ENCODE measurements around the gene KLHL10. TPM values are rescaled to one million over a fixed set of nuclear protein-coding genes. Genes with fewer than 3 reads are reported as not detected.

The KLHL10 gene
- total RNA-seq, 4 donors from 2014 or later = 0.70 to 1.2 TPM; not detected in 2

- Histone ChIP-seq H3K36me3 (no peaks in the 10 kb centered on the region), H3K27me3 (no peaks in the 10 kb centered on the region), H3K4me1 (no peaks in the 10 kb centered on the region), H3K27ac (no peak overlapping the region), H3K9me3 (no peaks in the 10 kb centered on the region), H3K4me3 (no peak overlapping the region)
- no peak for TF ChIP-seq POLR2A (IDR thresholded peaks at IDR 0.05)
- TF ChIP-seq, protein P1, sequence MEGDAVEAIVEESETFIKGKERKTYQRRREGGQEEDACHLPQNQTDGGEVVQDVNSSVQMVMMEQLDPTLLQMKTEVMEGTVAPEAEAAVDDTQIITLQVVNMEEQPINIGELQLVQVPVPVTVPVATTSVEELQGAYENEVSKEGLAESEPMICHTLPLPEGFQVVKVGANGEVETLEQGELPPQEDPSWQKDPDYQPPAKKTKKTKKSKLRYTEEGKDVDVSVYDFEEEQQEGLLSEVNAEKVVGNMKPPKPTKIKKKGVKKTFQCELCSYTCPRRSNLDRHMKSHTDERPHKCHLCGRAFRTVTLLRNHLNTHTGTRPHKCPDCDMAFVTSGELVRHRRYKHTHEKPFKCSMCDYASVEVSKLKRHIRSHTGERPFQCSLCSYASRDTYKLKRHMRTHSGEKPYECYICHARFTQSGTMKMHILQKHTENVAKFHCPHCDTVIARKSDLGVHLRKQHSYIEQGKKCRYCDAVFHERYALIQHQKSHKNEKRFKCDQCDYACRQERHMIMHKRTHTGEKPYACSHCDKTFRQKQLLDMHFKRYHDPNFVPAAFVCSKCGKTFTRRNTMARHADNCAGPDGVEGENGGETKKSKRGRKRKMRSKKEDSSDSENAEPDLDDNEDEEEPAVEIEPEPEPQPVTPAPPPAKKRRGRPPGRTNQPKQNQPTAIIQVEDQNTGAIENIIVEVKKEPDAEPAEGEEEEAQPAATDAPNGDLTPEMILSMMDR (IDR thresholded peaks at IDR 0.05) = no peak
- intact Hi-C loops (cut with DNase I; ENCODE audit: low total_unique reads) = no loop called here
- no peak for DNase-seq
Measured at GRCh38 chr17:41882756-41883155, 45.1 kb downstream of the KLHL10 start.

DNA sequence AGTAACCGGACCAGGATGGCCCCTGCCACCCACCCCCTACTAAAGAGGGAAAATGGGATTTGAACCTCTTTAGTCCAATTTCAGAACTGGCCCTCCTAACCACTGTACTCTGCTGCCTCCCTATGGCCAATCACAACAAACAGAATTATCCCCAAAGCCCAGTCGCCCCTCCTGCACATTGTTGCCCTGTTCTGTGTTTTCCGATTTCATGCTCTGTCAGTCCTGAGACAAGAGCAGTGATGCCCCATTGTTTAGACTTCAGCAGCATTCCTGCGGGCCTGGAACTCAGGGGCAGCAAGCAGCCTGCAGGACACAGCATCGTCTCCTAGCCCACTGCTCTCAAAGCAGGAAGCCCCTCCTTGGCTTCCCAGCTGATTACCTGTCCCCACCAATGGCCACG is 48.1 kb downstream of the KLHL10 start:
- no peaks in the 10 kb centered on the region for H3K4me1 ChIP-seq
- intact Hi-C loops (cut with DNase I; ENCODE audit: low total_unique reads) = no loop called here
- no peaks in the 10 kb centered on the region for H3K27me3 ChIP-seq
- no peak overlapping the region for H3K4me3 ChIP-seq
- DNase-seq = no peak
- H3K36me3 ChIP-seq = no peaks in the 10 kb centered on the region
- no peak for TF ChIP-seq POLR2A (IDR thresholded peaks at IDR 0.05)
- TF ChIP-seq, protein P1 (IDR thresholded peaks at IDR 0.05) = peak in 1 of 4 experiments; percentile 16
- H3K9me3 ChIP-seq = no peaks in the 10 kb centered on the region
- no peak overlapping the region for H3K27ac ChIP-seq

DNA sequence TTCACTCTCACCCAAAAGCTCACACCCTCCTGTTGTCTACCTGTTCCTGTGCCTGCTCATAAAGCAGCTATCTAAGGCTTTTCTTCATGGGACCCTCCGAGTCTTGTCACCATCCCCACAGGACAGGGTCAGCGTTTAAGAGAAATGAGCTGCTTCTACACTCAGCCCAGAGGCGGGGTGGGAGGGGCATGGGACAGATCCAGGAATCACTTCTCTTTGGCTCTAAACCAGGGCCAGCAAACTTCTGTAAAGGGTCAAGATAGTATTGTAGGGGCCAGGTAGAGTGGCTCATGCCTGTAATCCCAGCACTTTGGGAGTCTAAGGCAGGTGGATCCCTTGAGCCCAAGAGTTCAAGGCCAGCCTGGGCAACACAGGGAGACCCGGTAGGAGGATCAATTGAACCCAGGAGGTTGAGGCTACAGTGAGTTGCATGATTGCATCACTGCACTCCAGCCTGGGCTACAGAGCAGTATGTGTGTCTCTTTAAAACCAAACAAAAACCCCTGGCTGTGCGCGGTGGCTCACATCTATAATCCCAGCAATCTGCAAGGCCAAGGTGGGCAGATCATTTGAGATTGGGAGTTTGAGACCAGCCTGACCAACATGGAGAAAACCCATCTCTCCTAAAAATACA is 50.8 kb downstream of the KLHL10 start:
- TF ChIP-seq, protein P1 (IDR thresholded peaks at IDR 0.05) = no peak
- TF ChIP-seq POLR2A (IDR thresholded peaks at IDR 0.05) = no peak
- Histone ChIP-seq H3K9me3 (no peaks in the 10 kb centered on the region), H3K36me3 (no peaks in the 10 kb centered on the region), H3K4me1 (no peaks in the 10 kb centered on the region), H3K27me3 (no peaks in the 10 kb centered on the region), H3K4me3 (no peak overlapping the region), H3K27ac (no peak overlapping the region)
- DNase-seq = no peak
- intact Hi-C loops (cut with DNase I; ENCODE audit: low total_unique reads) = no loop called here

DNA sequence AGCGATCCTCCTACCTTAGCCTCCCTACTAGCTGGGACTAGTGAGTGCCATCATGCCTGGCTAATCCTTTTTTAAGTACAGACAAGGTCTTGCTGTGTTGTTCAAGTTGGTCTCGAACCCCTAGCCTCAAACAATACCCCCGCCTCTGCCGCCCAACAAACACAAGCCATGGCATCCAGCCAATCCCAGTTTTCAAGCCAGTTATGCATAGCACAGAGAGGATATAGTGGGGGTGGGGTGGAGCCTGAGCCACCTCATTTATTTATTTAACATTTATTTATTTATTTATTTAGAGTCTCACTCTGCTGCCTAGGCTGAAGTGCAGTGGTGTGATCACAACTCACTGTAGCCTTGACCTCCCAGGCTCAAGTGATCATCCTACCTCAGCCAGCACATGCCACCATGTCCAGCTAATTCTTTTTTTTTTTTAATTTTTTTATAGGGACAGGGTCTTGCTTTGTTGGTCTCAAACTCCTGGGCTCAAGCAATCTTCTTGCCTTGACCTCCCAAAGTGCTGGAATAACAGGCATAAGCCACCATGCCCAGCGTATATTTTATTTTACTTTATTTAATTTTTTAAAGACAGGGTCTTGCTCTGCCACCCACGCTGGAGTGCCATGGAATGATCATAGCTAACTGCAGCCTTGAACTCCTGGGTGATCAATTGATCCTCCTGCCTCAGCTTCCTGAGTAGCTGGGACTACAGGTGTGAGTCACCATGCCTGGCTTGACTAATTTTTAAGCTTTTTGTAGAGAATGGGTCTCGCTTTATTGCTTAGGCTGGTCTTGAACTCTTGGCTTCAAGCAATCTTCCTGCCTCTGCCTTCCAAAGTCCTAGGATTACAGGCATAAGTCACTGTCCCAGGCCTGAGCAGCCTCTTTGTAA is 53.8 kb downstream of the KLHL10 start:
- no peak overlapping the region for H3K27ac ChIP-seq
- H3K4me3 ChIP-seq = no peak overlapping the region
- no peaks in the 10 kb centered on the region for H3K27me3 ChIP-seq
- no peak for DNase-seq
- H3K9me3 ChIP-seq = no peaks in the 10 kb centered on the region
- TF ChIP-seq, protein P1 (IDR thresholded peaks at IDR 0.05) = no peak
- TF ChIP-seq POLR2A (IDR thresholded peaks at IDR 0.05) = no peak
- no peaks in the 10 kb centered on the region for H3K4me1 ChIP-seq
- intact Hi-C loops (cut with DNase I; ENCODE audit: low total_unique reads) = no loop called here
- H3K36me3 ChIP-seq = no peaks in the 10 kb centered on the region

GRCh38 chr17:41892021-41892376 is 54.4 kb downstream of the KLHL10 start:
- no peaks in the 10 kb centered on the region for H3K36me3 ChIP-seq
- intact Hi-C loops (cut with DNase I; ENCODE audit: low total_unique reads) = no loop called here

More at GRCh38 chr17:41892021-41892376, 54.4 kb downstream of the KLHL10 start:
- Histone ChIP-seq H3K9me3 (no peaks in the 10 kb centered on the region), H3K4me1 (no peaks in the 10 kb centered on the region), H3K27me3 (no peaks in the 10 kb centered on the region), H3K27ac (no peak overlapping the region), H3K4me3 (no peak overlapping the region)
- no peak for DNase-seq
- TF ChIP-seq POLR2A (IDR thresholded peaks at IDR 0.05) = no peak
- TF ChIP-seq, protein P1 (IDR thresholded peaks at IDR 0.05) = no peak

All from uterus (tissue), 4 donors.